Astrocyte (in vitro differentiated cells and primary cell): ENCODE measurements around the gene ANO2. TPM values are rescaled to one million over a fixed set of nuclear protein-coding genes. Genes with fewer than 3 reads are reported as not detected.
A peak's percentile ranks its signal among the peaks of the same experiment; 100 is the strongest.

Source experiments
- DNase-seq: peaks from one replicate; pipeline ENCODE4 v3.0.0-alpha.2; 2010; ENCODE audit warnings: low read depth
- FAIRE-seq: peaks from 2 replicates; lab custom pipeline; 2011; peaks lifted over from hg19 to GRCh38; lab: Jason Lieb, UNC
- H2AFZ ChIP-seq: 2 replicates; pipeline ENCODE4 v1.6.0; 2012; ENCODE audit warnings: low read depth, low read length, inconsistent platforms
- H3K27ac ChIP-seq: 2 replicates; pipeline ENCODE4 v1.5.1; 2011; ENCODE audit warnings: low read depth, low read length, inconsistent platforms
- H3K27me3 ChIP-seq: 2 replicates; pipeline ENCODE4 v1.6.0; 2011; ENCODE audit warnings: low read length, inconsistent platforms; ENCODE audit not compliant: insufficient read depth
- H3K36me3 ChIP-seq: 2 replicates; pipeline ENCODE4 v1.5.1; 2011; ENCODE audit warnings: low read length, inconsistent platforms; ENCODE audit not compliant: insufficient read depth
- H3K4me1 ChIP-seq: 2 replicates; pipeline ENCODE4 v1.5.1; 2011; ENCODE audit warnings: low read length, inconsistent platforms; ENCODE audit not compliant: insufficient read depth
- H3K4me2 ChIP-seq: 2 replicates; pipeline ENCODE4 v1.6.0; 2012; ENCODE audit warnings: low read length, inconsistent platforms
- H3K4me3 ChIP-seq: 2 replicates; pipeline ENCODE4 v1.5.1; 2011; ENCODE audit warnings: low read depth, mild to moderate bottlenecking, low read length, inconsistent platforms; ENCODE audit not compliant: insufficient read depth
- H3K79me2 ChIP-seq: 2 replicates; pipeline ENCODE4 v1.6.0; 2012; ENCODE audit warnings: mild to moderate bottlenecking, low read length, inconsistent platforms; ENCODE audit not compliant: insufficient read depth
- H3K9ac ChIP-seq: 2 replicates; pipeline ENCODE4 v1.6.0; 2012; ENCODE audit warnings: mild to moderate bottlenecking, low read length, inconsistent platforms
- H3K9me3 ChIP-seq: 2 replicates; pipeline ENCODE4 v1.5.1; 2012; ENCODE audit warnings: low read depth, mild to moderate bottlenecking, low read length, inconsistent platforms; ENCODE audit not compliant: insufficient read depth
- H4K20me1 ChIP-seq: 2 replicates; pipeline ENCODE4 v1.6.0; 2012; ENCODE audit warnings: low read length, inconsistent platforms; ENCODE audit not compliant: insufficient read depth
- H3K27ac Mint-ChIP-seq: one replicate; pipeline ENCODE4 v1.8.0; 2021; ENCODE audit warnings: mild to moderate bottlenecking, mixed read lengths; ENCODE audit not compliant: unreplicated experiment
- H3K27me3 Mint-ChIP-seq: one replicate; pipeline ENCODE4 v1.8.0; 2021; ENCODE audit warnings: low read depth, mixed read lengths; ENCODE audit not compliant: unreplicated experiment
- H3K36me3 Mint-ChIP-seq: one replicate; pipeline ENCODE4 v1.8.0; 2021; ENCODE audit warnings: low read depth, mixed read lengths; ENCODE audit not compliant: unreplicated experiment
- H3K4me1 Mint-ChIP-seq: one replicate; pipeline ENCODE4 v1.8.0; 2021; ENCODE audit warnings: low read depth, mixed read lengths; ENCODE audit not compliant: unreplicated experiment
- H3K4me3 Mint-ChIP-seq: one replicate; pipeline ENCODE4 v1.8.0; 2021; ENCODE audit warnings: mild to moderate bottlenecking, moderate library complexity, mixed read lengths; ENCODE audit not compliant: unreplicated experiment
- H3K9me3 Mint-ChIP-seq: one replicate; pipeline ENCODE4 v1.8.0; 2021; ENCODE audit warnings: mild to moderate bottlenecking, mixed read lengths; ENCODE audit not compliant: unreplicated experiment
- CTCF ChIP-seq: IDR thresholded peaks from 2 replicates; pipeline ENCODE4 v1.5.1; 2011; ENCODE audit warnings: low read depth, mild to moderate bottlenecking, inconsistent platforms, low read length, moderate library complexity; ENCODE audit not compliant: insufficient read depth
- EZH2 ChIP-seq: IDR thresholded peaks from 2 replicates; pipeline ENCODE4 v1.6.1; 2012; ENCODE audit warnings: mild to moderate bottlenecking, low read length, inconsistent platforms; ENCODE audit not compliant: insufficient read depth
- total RNA-seq: library from RNA; stranded (reverse); gene quantifications from 2 replicates; pipeline ENCODE4 v1.2.1, GENCODE V29; 2021

Gene ANO2
- total RNA-seq, 1 donor from 2014 or later: 0.93 TPM

- Histone ChIP-seq H3K4me3 (no peak overlapping the region), H3K4me1 (no peaks in the 10 kb centered on the region), H4K20me1 (no peaks in the 10 kb centered on the region), H3K79me2 (no peaks in the 10 kb centered on the region), H3K36me3 (no peaks in the 10 kb centered on the region), H2AFZ (no peak overlapping the region), H3K27me3 (no peaks in the 10 kb centered on the region), H3K4me2 (no peak overlapping the region), H3K27ac (no peak overlapping the region), H3K9ac (no peak overlapping the region), H3K9me3 (no peaks in the 10 kb centered on the region)
- H3K9me3 Mint-ChIP-seq: peaks cover 3% of the 10 kb centered on the region
- no peaks in the 10 kb centered on the region for H3K4me1 Mint-ChIP-seq
- no peak overlapping the region for H3K27ac Mint-ChIP-seq
- no peak overlapping the region for H3K4me3 Mint-ChIP-seq
- FAIRE-seq (no peak), DNase-seq (peak; percentile 27)
- H3K27me3 Mint-ChIP-seq: peaks cover 14% of the 10 kb centered on the region
- no peaks in the 10 kb centered on the region for H3K36me3 Mint-ChIP-seq
- TF ChIP-seq CTCF (no peak), EZH2 (no peak)
These were observed 367.3 kb downstream of the ANO2 start for GRCh38 chr12:5577741-5578140.

GRCh38 chr12:5577211-5577612 is 367.8 kb downstream of the ANO2 start:
- H3K27me3 Mint-ChIP-seq: peaks cover 14% of the 10 kb centered on the region
- no peak overlapping the region for H3K27ac ChIP-seq
- H3K36me3 Mint-ChIP-seq: no peaks in the 10 kb centered on the region
- H3K79me2 ChIP-seq: no peaks in the 10 kb centered on the region
- no peak overlapping the region for H3K4me3 Mint-ChIP-seq
- no peaks in the 10 kb centered on the region for H3K4me1 Mint-ChIP-seq
- TF ChIP-seq CTCF (no peak), EZH2 (no peak)
- H4K20me1 ChIP-seq: no peaks in the 10 kb centered on the region
- H3K4me1 ChIP-seq: no peaks in the 10 kb centered on the region
- H3K4me2 ChIP-seq: no peak overlapping the region
- H3K9me3 ChIP-seq: no peaks in the 10 kb centered on the region
- H3K4me3 ChIP-seq: no peak overlapping the region
- no peak for FAIRE-seq
- H3K36me3 ChIP-seq: no peaks in the 10 kb centered on the region
- H3K9me3 Mint-ChIP-seq: peaks cover 1% of the 10 kb centered on the region
- DNase-seq: no peak
- no peaks in the 10 kb centered on the region for H3K27me3 ChIP-seq
- no peak overlapping the region for H3K27ac Mint-ChIP-seq
- no peak overlapping the region for H2AFZ ChIP-seq
- H3K9ac ChIP-seq: no peak overlapping the region

GRCh38 chr12:5575987-5576386 is 369.1 kb downstream of the ANO2 start:
- no peak for DNase-seq
- no peak overlapping the region for H2AFZ ChIP-seq
- no peaks in the 10 kb centered on the region for H3K4me1 ChIP-seq
- H3K9ac ChIP-seq: no peak overlapping the region
- no peaks in the 10 kb centered on the region for H3K36me3 Mint-ChIP-seq
- H3K4me3 Mint-ChIP-seq: no peak overlapping the region
- TF ChIP-seq CTCF (no peak), EZH2 (no peak)
- no peaks in the 10 kb centered on the region for H3K9me3 ChIP-seq
- FAIRE-seq: no peak
- no peaks in the 10 kb centered on the region for H3K79me2 ChIP-seq
- no peaks in the 10 kb centered on the region for H3K4me1 Mint-ChIP-seq
- H3K4me2 ChIP-seq: no peak overlapping the region
- H3K27ac Mint-ChIP-seq: no peak overlapping the region
- H3K9me3 Mint-ChIP-seq: peaks cover 1% of the 10 kb centered on the region
- no peaks in the 10 kb centered on the region for H3K27me3 ChIP-seq
- no peaks in the 10 kb centered on the region for H3K36me3 ChIP-seq
- peaks cover 10% of the 10 kb centered on the region for H3K27me3 Mint-ChIP-seq
- H4K20me1 ChIP-seq: no peaks in the 10 kb centered on the region
- H3K27ac ChIP-seq: no peak overlapping the region
- H3K4me3 ChIP-seq: no peak overlapping the region
